Ovary (tissue), 3 donors: Measurements from ENCODE around the gene POU6F2.

Experiments used
- CTCF ChIP-seq, 3 donors: fragments of 450-650 bp in 2 of 3; fragments of 200-600 bp in 1 of 3; IDR thresholded peaks; one replicate each; pipeline versions ENCODE4 v1.5.1 to v1.8.0; 2016 to 2022; ENCODE audit warnings: antibody characterized with exemption in 3 of 3, mild to moderate bottlenecking in 1 of 3
- POLR2A ChIP-seq: fragments of 450-650 bp; IDR thresholded peaks from one replicate; pipeline ENCODE4 v1.6.1; 2017; ENCODE audit warnings: antibody characterized with exemption, mild to moderate bottlenecking, moderate library complexity
- donor health status: DM: no; HTN: no; CAD: no.

DNA sequence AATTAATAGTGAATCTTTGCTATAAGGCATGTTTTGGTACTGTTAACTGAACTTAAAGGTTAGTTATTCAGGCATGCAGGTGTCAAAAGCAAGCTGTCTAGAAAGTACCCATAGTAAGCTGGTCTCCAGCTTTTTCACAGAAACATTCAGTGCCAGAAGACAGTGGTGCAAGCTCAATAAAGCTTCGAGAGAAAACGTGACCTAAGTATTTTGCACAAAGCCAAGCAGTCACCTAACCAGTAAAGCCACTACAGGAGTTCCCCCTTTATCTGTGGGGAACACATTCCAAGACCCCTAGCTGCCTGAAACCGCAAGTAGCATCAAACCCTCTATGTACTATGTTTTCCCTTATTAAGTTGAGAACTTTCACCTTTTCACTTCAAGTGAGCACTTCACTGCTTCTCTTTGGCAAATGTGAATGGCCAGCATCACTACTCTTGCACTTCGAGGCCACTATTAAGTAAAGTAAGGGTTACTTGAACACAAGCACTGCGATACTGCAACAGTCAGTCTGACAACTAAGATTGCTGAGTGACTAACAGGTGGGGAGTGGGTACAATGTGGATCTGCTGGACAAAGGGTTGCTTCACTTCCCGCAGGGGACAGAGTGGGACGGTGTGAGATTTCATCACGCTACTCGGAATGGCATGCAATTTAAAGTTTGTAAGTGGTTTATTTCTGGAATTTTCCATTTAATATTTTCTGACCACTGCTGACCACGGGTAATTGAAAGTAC is 334.7 kb downstream of the POU6F2 start:
- TF ChIP-seq CTCF (IDR thresholded peaks at IDR 0.05) (no peak), POLR2A (no peak)
